WTC11 (cell line): ENCODE measurements around the gene ARHGAP45. TPM values are rescaled to one million over a fixed set of nuclear protein-coding genes. Genes with fewer than 3 reads are reported as not detected.

Experiments
- ATF2 ChIP-seq: sonication (generic); formaldehyde crosslinking; IDR thresholded peaks from 2 replicates; pipeline ENCODE4 v1.8.1; 2022; ENCODE audit warnings: low read depth, missing genetic modification reagents, borderline replicate concordance
- ERG ChIP-seq: fragments of 250-450 bp; sonication (Bioruptor Pico); IDR thresholded peaks from 2 replicates; pipeline ENCODE4 v1.8.0; 2021; ENCODE audit warnings: mild to moderate bottlenecking
- FOXJ3 ChIP-seq: sonication (generic); formaldehyde crosslinking; IDR thresholded peaks from 2 replicates; pipeline ENCODE4 v1.9.0; 2021; ENCODE audit warnings: missing genetic modification reagents, mild to moderate bottlenecking, borderline replicate concordance
- FOXK1 ChIP-seq: sonication (generic); formaldehyde crosslinking; IDR thresholded peaks from 2 replicates; pipeline ENCODE4 v1.8.0; 2022; ENCODE audit warnings: mild to moderate bottlenecking, moderate library complexity, missing genetic modification reagents
- FOXP1 ChIP-seq: sonication (generic); formaldehyde crosslinking; IDR thresholded peaks from 2 replicates; pipeline ENCODE4 v1.8.0; 2022; ENCODE audit warnings: missing genetic modification reagents, mild to moderate bottlenecking, moderate library complexity, borderline replicate concordance
- GABPB1 ChIP-seq: sonication (generic); formaldehyde crosslinking; IDR thresholded peaks from 2 replicates; pipeline ENCODE4 v1.8.1; 2023; ENCODE audit warnings: mild to moderate bottlenecking, missing genetic modification reagents
- GRHL2 ChIP-seq: fragments of 250-450 bp; sonication (Bioruptor Pico); IDR thresholded peaks from 2 replicates; pipeline ENCODE4 v1.8.0; 2022; ENCODE audit warnings: mild to moderate bottlenecking, moderate library complexity; ENCODE audit not compliant: insufficient replicate concordance, severe bottlenecking
- GTF2I ChIP-seq: fragments of 250-450 bp; sonication (Bioruptor Pico); conservative IDR thresholded peaks from 2 replicates; pipeline ENCODE4 v1.4.0; 2021; ENCODE audit warnings: mild to moderate bottlenecking
- HMGA2 ChIP-seq: fragments of 250-450 bp; sonication (Bioruptor Pico); IDR thresholded peaks from 2 replicates; pipeline ENCODE4 v1.4.0; 2021; ENCODE audit warnings: mild to moderate bottlenecking, moderate library complexity
- KAT7 ChIP-seq: sonication (generic); formaldehyde crosslinking; IDR thresholded peaks from 2 replicates; pipeline ENCODE4 v1.8.1; 2023; ENCODE audit warnings: missing genetic modification reagents, mild to moderate bottlenecking, borderline replicate concordance
- MAX ChIP-seq: sonication (generic); formaldehyde crosslinking; IDR thresholded peaks from 2 replicates; pipeline ENCODE4 v1.8.0; 2022; ENCODE audit warnings: mild to moderate bottlenecking, missing genetic modification reagents
- MXD4 ChIP-seq: fragments of 250-450 bp; sonication (Bioruptor Pico); IDR thresholded peaks from 2 replicates; pipeline ENCODE4 v1.8.0; 2021; ENCODE audit warnings: mild to moderate bottlenecking, moderate library complexity, borderline replicate concordance
- MYBL2 ChIP-seq: sonication (generic); formaldehyde crosslinking; IDR thresholded peaks from 2 replicates; pipeline ENCODE4 v1.8.1; 2023; ENCODE audit warnings: mild to moderate bottlenecking, moderate library complexity, missing genetic modification reagents
- NFYB ChIP-seq: sonication (generic); formaldehyde crosslinking; conservative IDR thresholded peaks from 2 replicates; pipeline ENCODE4 v1.8.0; 2022; ENCODE audit warnings: low read depth, missing genetic modification reagents
- NR2C2 ChIP-seq: sonication (generic); formaldehyde crosslinking; IDR thresholded peaks from 2 replicates; pipeline ENCODE4 v1.8.0; 2022; ENCODE audit warnings: mild to moderate bottlenecking, missing genetic modification reagents
- OVOL2 ChIP-seq: fragments of 250-450 bp; sonication (Bioruptor Pico); IDR thresholded peaks from 2 replicates; pipeline ENCODE4 v1.9.0; 2021; ENCODE audit warnings: mild to moderate bottlenecking, borderline replicate concordance
- PREB ChIP-seq: sonication (generic); formaldehyde crosslinking; IDR thresholded peaks from 2 replicates; pipeline ENCODE4 v1.8.1; 2022; ENCODE audit warnings: mild to moderate bottlenecking, missing genetic modification reagents, moderate library complexity, borderline replicate concordance
- SMAD4 ChIP-seq: sonication (generic); formaldehyde crosslinking; IDR thresholded peaks from 2 replicates; pipeline ENCODE4 v1.8.0; 2022; ENCODE audit warnings: mild to moderate bottlenecking, missing genetic modification reagents
- SOX15 ChIP-seq: fragments of 250-450 bp; sonication (Bioruptor Pico); IDR thresholded peaks from 2 replicates; pipeline ENCODE4 v1.9.0; 2021; ENCODE audit warnings: mild to moderate bottlenecking
- SP1 ChIP-seq: sonication (generic); formaldehyde crosslinking; conservative IDR thresholded peaks from 2 replicates; pipeline ENCODE4 v1.8.1; 2022; ENCODE audit warnings: missing genetic modification reagents
- TCF7 ChIP-seq: sonication (generic); formaldehyde crosslinking; IDR thresholded peaks from 2 replicates; pipeline ENCODE4 v1.8.0; 2022; ENCODE audit warnings: mild to moderate bottlenecking, low read depth, missing genetic modification reagents, moderate library complexity
- TEAD1 ChIP-seq: sonication (generic); formaldehyde crosslinking; IDR thresholded peaks from 2 replicates; pipeline ENCODE4 v1.8.0; 2022; ENCODE audit warnings: mild to moderate bottlenecking, missing genetic modification reagents
- TP53 ChIP-seq: sonication (generic); formaldehyde crosslinking; IDR thresholded peaks from 2 replicates; pipeline ENCODE4 v1.8.1; 2023; ENCODE audit warnings: mild to moderate bottlenecking, missing genetic modification reagents
- USF1 ChIP-seq: sonication (generic); formaldehyde crosslinking; IDR thresholded peaks from 2 replicates; pipeline ENCODE4 v1.8.0; 2022; ENCODE audit warnings: mild to moderate bottlenecking, missing genetic modification reagents
- ZNF121 ChIP-seq: sonication (generic); formaldehyde crosslinking; IDR thresholded peaks from 2 replicates; pipeline ENCODE4 v1.8.0; 2023; ENCODE audit warnings: missing genetic modification reagents
- ZNF138 ChIP-seq: sonication (generic); formaldehyde crosslinking; conservative IDR thresholded peaks from 2 replicates; pipeline ENCODE4 v1.8.1; 2022; ENCODE audit warnings: mild to moderate bottlenecking, moderate library complexity, missing genetic modification reagents
- ZNF219 ChIP-seq: sonication (generic); formaldehyde crosslinking; IDR thresholded peaks from 2 replicates; pipeline ENCODE4 v1.8.0; 2023; ENCODE audit warnings: missing genetic modification reagents, mild to moderate bottlenecking, borderline replicate concordance
- ZNF423 ChIP-seq: fragments of 250-450 bp; sonication (Bioruptor Pico); IDR thresholded peaks from 2 replicates; pipeline ENCODE4 v2.1.2; 2022; ENCODE audit warnings: mild to moderate bottlenecking, moderate library complexity
- ZNF671 ChIP-seq: fragments of 250-450 bp; sonication (Bioruptor Pico); IDR thresholded peaks from 2 replicates; pipeline ENCODE4 v1.8.0; 2021; ENCODE audit warnings: mild to moderate bottlenecking
- total RNA-seq: library from RNA; stranded (reverse); gene quantifications from 3 replicates; pipeline ENCODE4 v1.2.3, GENCODE V29; 2021
- TF ChIP-seq, protein P1 (sequence below): sonication (generic); formaldehyde crosslinking; IDR thresholded peaks from 2 replicates; pipeline ENCODE4 v1.8.1; 2023; ENCODE audit warnings: mild to moderate bottlenecking, missing genetic modification reagents
- TF ChIP-seq, protein P2 (sequence below): sonication (generic); formaldehyde crosslinking; IDR thresholded peaks from 2 replicates; pipeline ENCODE4 v1.8.0; 2022; ENCODE audit warnings: mild to moderate bottlenecking, missing genetic modification reagents

Gene ARHGAP45
- total RNA-seq, 1 experiment from 2014 or later = 40.9 TPM

DNA sequence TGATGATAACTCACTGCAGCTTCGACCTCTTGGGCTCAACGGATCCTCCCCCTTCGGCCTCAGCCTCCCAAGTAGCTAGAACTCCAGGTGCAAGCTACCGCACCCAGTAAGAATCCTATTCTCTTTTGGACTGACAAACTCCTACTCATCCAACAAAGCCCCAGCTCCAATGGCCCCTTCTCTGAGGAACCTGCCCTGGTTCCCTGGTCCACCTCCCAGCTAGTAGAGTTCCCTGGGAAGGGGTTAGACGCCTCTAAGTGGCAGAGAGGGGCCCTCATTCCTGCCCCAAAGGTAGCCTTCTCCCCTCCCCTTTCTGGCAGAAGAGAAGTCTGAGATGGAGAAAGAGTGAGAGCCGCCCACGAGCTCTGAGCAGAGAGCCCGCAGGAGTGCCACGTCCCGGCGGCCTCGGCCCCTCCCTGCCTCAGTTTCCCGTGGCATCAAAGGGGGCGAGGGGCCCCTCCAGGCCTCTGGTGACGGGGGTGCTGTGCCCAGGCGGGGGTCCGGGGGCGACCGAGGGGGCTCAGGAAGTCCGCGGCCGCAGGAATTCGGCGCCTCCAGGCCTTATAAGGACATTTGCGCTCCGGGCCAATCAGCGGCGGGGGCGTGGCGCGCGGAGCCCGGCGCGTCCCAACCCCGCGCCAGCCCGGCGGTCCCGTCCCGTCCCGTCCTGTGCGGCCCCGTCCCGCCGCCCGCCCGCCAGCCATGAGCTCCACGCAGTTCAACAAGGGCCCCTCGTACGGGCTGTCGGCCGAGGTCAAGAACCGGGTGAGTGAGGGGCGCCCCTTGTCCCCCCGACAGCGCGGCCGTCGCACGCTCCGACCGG is 40.8 kb upstream of the ARHGAP45 start, which contains the start of gene CNN2 (continued):
- TF ChIP-seq OVOL2 (CRISPR knock-in tag) (no peak), ZNF219 (CRISPR knock-in tag) (no peak), ZNF121 (CRISPR knock-in tag) (0 out of 2 replicates have a peak, but pooled peaks have one; percentile 59), FOXP1 (CRISPR knock-in tag) (no peak), ZNF671 (CRISPR knock-in tag) (no peak; the same call in 1 of the 2 replicates), NR2C2 (CRISPR knock-in tag) (no peak), MXD4 (no peak), TEAD1 (no peak; the same call in 1 of the 2 replicates), ATF2 (no peak), ERG (CRISPR knock-in tag) (no peak), TP53 (CRISPR knock-in tag) (no peak), ZNF138 (CRISPR knock-in tag) (no peak), GABPB1 (CRISPR knock-in tag) (no peak), TCF7 (CRISPR knock-in tag) (no peak), PREB (CRISPR knock-in tag) (no peak), HMGA2 (CRISPR knock-in tag) (no peak), FOXK1 (CRISPR knock-in tag) (no peak), SP1 (CRISPR knock-in tag) (peak; percentile 38; the same call in 1 of the 2 replicates), SMAD4 (no peak), ZNF423 (CRISPR knock-in tag) (peak; percentile 81), USF1 (CRISPR knock-in tag) (no peak), MYBL2 (CRISPR knock-in tag) (no peak), NFYB (CRISPR knock-in tag) (peak; percentile 70), KAT7 (0 out of 2 replicates have a peak, but pooled peaks have one; percentile 63), GTF2I (CRISPR knock-in tag) (no peak), SOX15 (no peak), MAX (CRISPR knock-in tag) (no peak), GRHL2 (no peak), FOXJ3 (CRISPR knock-in tag) (no peak)
- TF ChIP-seq, protein P1, sequence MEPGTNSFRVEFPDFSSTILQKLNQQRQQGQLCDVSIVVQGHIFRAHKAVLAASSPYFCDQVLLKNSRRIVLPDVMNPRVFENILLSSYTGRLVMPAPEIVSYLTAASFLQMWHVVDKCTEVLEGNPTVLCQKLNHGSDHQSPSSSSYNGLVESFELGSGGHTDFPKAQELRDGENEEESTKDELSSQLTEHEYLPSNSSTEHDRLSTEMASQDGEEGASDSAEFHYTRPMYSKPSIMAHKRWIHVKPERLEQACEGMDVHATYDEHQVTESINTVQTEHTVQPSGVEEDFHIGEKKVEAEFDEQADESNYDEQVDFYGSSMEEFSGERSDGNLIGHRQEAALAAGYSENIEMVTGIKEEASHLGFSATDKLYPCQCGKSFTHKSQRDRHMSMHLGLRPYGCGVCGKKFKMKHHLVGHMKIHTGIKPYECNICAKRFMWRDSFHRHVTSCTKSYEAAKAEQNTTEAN = no peak
- TF ChIP-seq, protein P2, sequence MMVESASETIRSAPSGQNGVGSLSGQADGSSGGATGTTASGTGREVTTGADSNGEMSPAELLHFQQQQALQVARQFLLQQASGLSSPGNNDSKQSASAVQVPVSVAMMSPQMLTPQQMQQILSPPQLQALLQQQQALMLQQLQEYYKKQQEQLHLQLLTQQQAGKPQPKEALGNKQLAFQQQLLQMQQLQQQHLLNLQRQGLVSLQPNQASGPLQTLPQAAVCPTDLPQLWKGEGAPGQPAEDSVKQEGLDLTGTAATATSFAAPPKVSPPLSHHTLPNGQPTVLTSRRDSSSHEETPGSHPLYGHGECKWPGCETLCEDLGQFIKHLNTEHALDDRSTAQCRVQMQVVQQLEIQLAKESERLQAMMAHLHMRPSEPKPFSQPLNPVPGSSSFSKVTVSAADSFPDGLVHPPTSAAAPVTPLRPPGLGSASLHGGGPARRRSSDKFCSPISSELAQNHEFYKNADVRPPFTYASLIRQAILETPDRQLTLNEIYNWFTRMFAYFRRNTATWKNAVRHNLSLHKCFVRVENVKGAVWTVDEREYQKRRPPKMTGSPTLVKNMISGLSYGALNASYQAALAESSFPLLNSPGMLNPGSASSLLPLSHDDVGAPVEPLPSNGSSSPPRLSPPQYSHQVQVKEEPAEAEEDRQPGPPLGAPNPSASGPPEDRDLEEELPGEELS (CRISPR knock-in tag) = no peak
